Activated naive CD4-positive, alpha-beta T cell treated with anti-CD3 and anti-CD28 coated beads, Interleukin-2, amount 10 ng/mL, durations not matched to agents 7 days and 5 days (primary cell): ENCODE measurements around the gene HIPK2.

ENCODE experiments used
- CTCF ChIA-PET: fragments of 350-600 bp; sonication (Branson Sonifier 250); formaldehyde crosslinking; loops from one replicate; lab custom pipeline; 2021; ENCODE audit warnings: antibody characterized with exemption; lab: Charles Lee
- DNase-seq: peaks from one replicate; pipeline ENCODE4 v3.0.0-alpha.2; 2020
- H3K27ac Mint-ChIP-seq: one replicate; pipeline ENCODE4 v1.8.0; 2021; ENCODE audit warnings: mild to moderate bottlenecking, moderate library complexity, mixed read lengths
- H3K27me3 Mint-ChIP-seq: one replicate; pipeline ENCODE4 v1.8.0; 2021; ENCODE audit warnings: mild to moderate bottlenecking, mixed read lengths
- H3K36me3 Mint-ChIP-seq: one replicate; pipeline ENCODE4 v1.8.0; 2021; ENCODE audit warnings: mixed read lengths
- H3K4me1 Mint-ChIP-seq: one replicate; pipeline ENCODE4 v1.8.0; 2021; ENCODE audit warnings: mixed read lengths
- H3K4me3 Mint-ChIP-seq: one replicate; pipeline ENCODE4 v1.8.0; 2021; ENCODE audit warnings: mild to moderate bottlenecking, moderate library complexity, mixed read lengths
- H3K9me3 Mint-ChIP-seq: one replicate; pipeline ENCODE4 v1.8.0; 2021; ENCODE audit warnings: mixed read lengths

Gene HIPK2

DNA sequence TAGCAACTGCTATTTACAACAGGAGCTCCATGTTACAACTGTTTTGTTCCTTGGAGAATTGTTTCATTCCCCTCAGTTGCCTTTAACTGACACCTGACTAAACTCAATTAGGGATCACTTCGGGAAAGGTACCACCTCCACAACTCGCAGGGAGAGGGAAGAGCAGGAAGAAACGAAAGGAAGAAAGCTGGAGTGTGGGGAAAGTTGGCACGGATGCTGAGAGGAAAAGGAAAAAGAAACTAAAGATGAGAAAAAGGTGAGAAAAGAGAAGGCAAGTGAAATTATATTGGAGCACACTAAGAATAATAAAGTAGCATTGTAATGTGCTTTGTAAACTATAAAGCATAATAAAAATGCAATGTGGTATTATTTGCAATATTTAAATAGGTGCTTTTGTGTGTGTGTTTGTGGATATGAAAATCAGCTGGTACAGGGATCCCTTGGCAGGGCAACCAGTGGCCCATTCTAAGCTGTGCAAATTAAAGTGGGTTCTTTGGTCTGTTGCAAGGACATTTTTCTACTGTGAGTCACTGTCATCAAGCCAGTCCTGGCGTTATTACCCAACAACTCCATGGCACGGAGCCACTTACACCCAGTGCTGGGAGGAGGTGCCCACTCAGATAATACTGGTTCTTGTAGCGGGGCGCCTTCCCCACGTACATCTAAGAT, 45.9 kb downstream of the HIPK2 start:
- H3K27me3 Mint-ChIP-seq = no peaks in the 10 kb centered on the region

GRCh38 chr7:139730746-139731612, 46.8 kb downstream of the HIPK2 start:
- Mint-ChIP-seq H3K4me1 (peaks cover 32% of the 10 kb centered on the region), H3K27ac (no peak overlapping the region)
- DNase-seq = peak; percentile 26

More for the DNA sequence above, 45.9 kb downstream of the HIPK2 start:
- no peak overlapping the region for H3K27ac Mint-ChIP-seq
- CTCF ChIA-PET = no interaction called here
- peaks cover 35% of the 10 kb centered on the region for H3K4me1 Mint-ChIP-seq
- peaks cover 11% of the 10 kb centered on the region for H3K36me3 Mint-ChIP-seq
- no peaks in the 10 kb centered on the region for H3K9me3 Mint-ChIP-seq
- no peak overlapping the region for H3K4me3 Mint-ChIP-seq
- DNase-seq = no peak

DNA sequence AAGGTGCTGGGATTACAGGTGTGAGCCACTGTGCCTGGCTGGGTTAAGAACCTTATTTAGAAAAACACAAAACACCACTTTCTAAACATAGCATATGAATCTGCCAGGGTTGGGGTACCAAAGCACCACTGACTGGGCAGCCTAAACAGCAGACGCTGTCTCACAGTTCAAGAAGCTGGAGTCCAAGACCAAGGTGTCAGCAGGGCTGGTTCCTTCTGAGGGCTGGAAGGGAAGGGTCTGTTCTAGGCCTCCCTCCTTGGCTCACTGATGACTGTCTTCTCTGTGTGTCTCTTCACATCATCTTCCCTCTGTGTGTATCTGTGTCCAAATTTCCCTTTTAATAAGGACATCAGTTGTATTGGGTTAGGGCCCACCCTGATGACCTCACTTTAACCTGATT, 49.6 kb downstream of the HIPK2 start:
- Mint-ChIP-seq H3K9me3 (no peaks in the 10 kb centered on the region), H3K27ac (no peak overlapping the region), H3K36me3 (peaks cover 8% of the 10 kb centered on the region), H3K4me1 (peaks cover 33% of the 10 kb centered on the region), H3K27me3 (no peaks in the 10 kb centered on the region), H3K4me3 (no peak overlapping the region)
- CTCF ChIA-PET = no interaction called here
- DNase-seq = no peak

More at GRCh38 chr7:139730746-139731612, 46.8 kb downstream of the HIPK2 start:
- CTCF ChIA-PET = no interaction called here
- Mint-ChIP-seq H3K36me3 (peaks cover 8% of the 10 kb centered on the region), H3K27me3 (no peaks in the 10 kb centered on the region), H3K4me3 (no peak overlapping the region), H3K9me3 (no peaks in the 10 kb centered on the region)

GRCh38 chr7:139727151-139727705, 50.6 kb downstream of the HIPK2 start:
- peaks cover 28% of the 10 kb centered on the region for H3K4me1 Mint-ChIP-seq

DNA sequence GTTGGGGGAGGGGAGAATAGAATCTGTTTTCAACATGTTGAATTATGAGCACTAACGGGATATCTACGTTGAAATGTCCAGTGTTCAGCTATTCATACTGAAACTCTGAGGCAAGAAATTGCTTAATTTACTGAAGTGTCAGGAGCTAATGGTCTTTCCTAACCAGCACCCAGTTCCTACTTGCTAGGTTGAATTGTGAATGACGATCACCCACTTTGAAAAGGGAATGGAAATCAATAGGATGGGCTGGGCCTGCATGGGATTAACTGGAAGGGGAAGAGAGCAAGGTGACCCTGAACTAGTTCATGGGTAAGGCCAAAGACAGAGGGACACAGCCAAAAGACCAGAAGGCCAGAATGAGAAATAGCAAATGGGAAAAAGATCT, 51.3 kb downstream of the HIPK2 start:
- Mint-ChIP-seq H3K27me3 (no peaks in the 10 kb centered on the region), H3K27ac (no peak overlapping the region), H3K9me3 (no peaks in the 10 kb centered on the region), H3K36me3 (peaks cover 5% of the 10 kb centered on the region), H3K4me1 (peaks cover 22% of the 10 kb centered on the region), H3K4me3 (no peak overlapping the region)
- no peak for DNase-seq
- CTCF ChIA-PET = no interaction called here

More at GRCh38 chr7:139727151-139727705, 50.6 kb downstream of the HIPK2 start:
- Mint-ChIP-seq H3K9me3 (no peaks in the 10 kb centered on the region), H3K27ac (no peak overlapping the region), H3K36me3 (peaks cover 5% of the 10 kb centered on the region), H3K4me3 (no peak overlapping the region), H3K27me3 (no peaks in the 10 kb centered on the region)
- CTCF ChIA-PET = no interaction called here
- DNase-seq = no peak

GRCh38 chr7:139725858-139726484, 51.8 kb downstream of the HIPK2 start:
- Mint-ChIP-seq H3K27me3 (no peaks in the 10 kb centered on the region), H3K9me3 (no peaks in the 10 kb centered on the region), H3K27ac (no peak overlapping the region), H3K4me3 (no peak overlapping the region), H3K36me3 (peaks cover 5% of the 10 kb centered on the region), H3K4me1 (peaks cover 17% of the 10 kb centered on the region)
- CTCF ChIA-PET = no interaction called here
- no peak for DNase-seq

DNA sequence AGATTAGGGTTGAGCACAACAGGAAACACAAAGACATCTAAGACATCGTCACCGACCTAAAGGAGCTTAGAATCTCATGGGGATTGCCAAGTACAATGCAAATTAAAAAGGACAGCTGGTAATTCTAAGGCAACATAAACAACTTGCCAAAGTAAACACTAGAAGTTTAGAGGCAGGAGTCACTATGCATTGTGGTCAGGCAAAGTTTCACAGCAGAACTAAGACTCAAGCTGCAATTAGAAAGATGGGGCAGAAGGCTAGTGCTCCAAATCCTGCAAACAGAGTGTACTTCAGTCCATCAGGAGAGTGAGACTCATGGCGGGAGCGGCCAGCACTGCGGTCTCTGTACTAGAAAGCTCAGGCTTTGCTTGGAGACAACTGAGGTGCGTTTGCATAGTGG, 52.7 kb downstream of the HIPK2 start:
- H3K4me3 Mint-ChIP-seq = no peak overlapping the region
- no peaks in the 10 kb centered on the region for H3K9me3 Mint-ChIP-seq
- no peak for DNase-seq
- H3K27me3 Mint-ChIP-seq = no peaks in the 10 kb centered on the region
- peaks cover 17% of the 10 kb centered on the region for H3K4me1 Mint-ChIP-seq
- CTCF ChIA-PET = no interaction called here
- H3K27ac Mint-ChIP-seq = no peak overlapping the region
- peaks cover 5% of the 10 kb centered on the region for H3K36me3 Mint-ChIP-seq

DNA sequence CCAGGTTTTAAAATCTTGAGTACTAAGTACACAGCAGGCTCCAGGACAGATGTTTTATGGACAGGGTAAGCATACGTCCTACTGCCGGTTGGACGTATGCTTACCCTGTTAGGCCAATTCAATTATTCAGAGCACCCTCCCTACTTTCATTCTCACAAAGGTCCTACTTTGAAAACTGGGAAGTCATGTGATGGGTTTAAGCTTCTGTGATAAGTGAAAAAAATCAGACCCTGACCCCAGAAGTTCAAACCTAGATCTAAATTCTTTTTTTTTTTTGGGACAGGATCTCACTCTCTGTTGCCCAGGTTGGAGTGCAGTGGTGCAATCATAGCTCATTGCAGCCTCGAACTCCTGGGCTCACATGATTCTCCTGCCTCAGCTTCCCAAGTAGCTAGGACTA, 55.2 kb downstream of the HIPK2 start:
- CTCF ChIA-PET = no interaction called here
- no peak overlapping the region for H3K27ac Mint-ChIP-seq
- DNase-seq = no peak
- H3K4me1 Mint-ChIP-seq = peaks cover 16% of the 10 kb centered on the region
- no peaks in the 10 kb centered on the region for H3K27me3 Mint-ChIP-seq
- no peaks in the 10 kb centered on the region for H3K36me3 Mint-ChIP-seq
- H3K4me3 Mint-ChIP-seq = no peak overlapping the region
- no peaks in the 10 kb centered on the region for H3K9me3 Mint-ChIP-seq

GRCh38 chr7:139721821-139722220, 56.0 kb downstream of the HIPK2 start:
- CTCF ChIA-PET = no interaction called here

GRCh38 chr7:139721417-139721816, 56.4 kb downstream of the HIPK2 start:
- no peak overlapping the region for H3K4me3 Mint-ChIP-seq
- peaks cover 3% of the 10 kb centered on the region for H3K36me3 Mint-ChIP-seq
- CTCF ChIA-PET = no interaction called here
- peaks cover 11% of the 10 kb centered on the region for H3K4me1 Mint-ChIP-seq
- no peak overlapping the region for H3K27ac Mint-ChIP-seq
- no peak for DNase-seq
- no peaks in the 10 kb centered on the region for H3K9me3 Mint-ChIP-seq
- no peaks in the 10 kb centered on the region for H3K27me3 Mint-ChIP-seq

More at GRCh38 chr7:139721821-139722220, 56.0 kb downstream of the HIPK2 start:
- no peaks in the 10 kb centered on the region for H3K36me3 Mint-ChIP-seq
- no peak overlapping the region for H3K27ac Mint-ChIP-seq
- H3K4me1 Mint-ChIP-seq = peaks cover 13% of the 10 kb centered on the region
- no peak overlapping the region for H3K4me3 Mint-ChIP-seq
- H3K9me3 Mint-ChIP-seq = no peaks in the 10 kb centered on the region
- no peaks in the 10 kb centered on the region for H3K27me3 Mint-ChIP-seq
- no peak for DNase-seq

GRCh38 chr7:139720705-139721231, 57.0 kb downstream of the HIPK2 start:
- CTCF ChIA-PET = no interaction called here
- Mint-ChIP-seq H3K27me3 (no peaks in the 10 kb centered on the region), H3K36me3 (peaks cover 8% of the 10 kb centered on the region), H3K4me1 (peaks cover 7% of the 10 kb centered on the region), H3K27ac (no peak overlapping the region), H3K9me3 (no peaks in the 10 kb centered on the region), H3K4me3 (no peak overlapping the region)
- DNase-seq = peak; percentile 40

- no peaks in the 10 kb centered on the region for H3K27me3 Mint-ChIP-seq
- CTCF ChIA-PET = no interaction called here
- H3K4me3 Mint-ChIP-seq = no peak overlapping the region
- peaks cover 4% of the 10 kb centered on the region for H3K4me1 Mint-ChIP-seq
- H3K36me3 Mint-ChIP-seq = peaks cover 13% of the 10 kb centered on the region
- no peak for DNase-seq
- no peak overlapping the region for H3K27ac Mint-ChIP-seq
- no peaks in the 10 kb centered on the region for H3K9me3 Mint-ChIP-seq
These were observed 57.6 kb downstream of the HIPK2 start for GRCh38 chr7:139720186-139720585.

DNA sequence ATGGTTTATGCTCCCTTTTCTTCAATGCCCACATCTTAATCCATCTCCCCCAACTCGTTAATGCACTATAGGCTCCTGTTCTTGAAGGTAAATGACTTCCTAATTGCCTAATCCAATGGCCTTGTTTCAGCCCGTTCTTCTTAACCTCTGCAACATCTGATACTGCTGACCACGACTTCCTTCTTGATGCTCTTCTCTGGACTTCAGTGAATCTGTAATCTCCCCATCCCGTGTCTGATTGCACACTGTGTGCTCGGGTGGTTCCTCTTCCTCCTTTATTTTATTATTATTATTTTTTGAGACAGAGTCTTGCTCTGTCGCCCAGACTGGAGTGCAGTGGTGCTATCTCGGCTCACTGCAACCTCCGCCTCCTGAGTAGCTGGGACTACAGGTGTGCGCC, 58.9 kb downstream of the HIPK2 start:
- CTCF ChIA-PET = interaction anchor here (1.0 to 1.2 kb wide), 2 partner anchors 11 to 13 kb away, joined by 4 read pairs; no protein-coding TSS in a partner anchor
- Mint-ChIP-seq H3K27me3 (no peaks in the 10 kb centered on the region), H3K4me3 (no peak overlapping the region), H3K27ac (no peak overlapping the region), H3K9me3 (no peaks in the 10 kb centered on the region), H3K36me3 (peaks cover 13% of the 10 kb centered on the region), H3K4me1 (no peaks in the 10 kb centered on the region)
- DNase-seq = no peak

- CTCF ChIA-PET = no interaction called here
- Mint-ChIP-seq H3K4me1 (no peaks in the 10 kb centered on the region), H3K9me3 (no peaks in the 10 kb centered on the region), H3K27ac (no peak overlapping the region), H3K4me3 (no peak overlapping the region), H3K36me3 (peaks cover 13% of the 10 kb centered on the region), H3K27me3 (no peaks in the 10 kb centered on the region)
- DNase-seq = no peak
These were observed 59.7 kb downstream of the HIPK2 start for GRCh38 chr7:139718141-139718540.
